Endothelial cell of umbilical vein (primary cell): ENCODE data around the gene MPZL3. TPM values are rescaled to one million over a fixed set of nuclear protein-coding genes. Genes with fewer than 3 reads are reported as not detected.
"Not testable (repeated sequence)": the region's sequence is repeated elsewhere in the genome, so short reads cannot be mapped to it uniquely, and the experiment has no call there.

Source experiments
- BruUV-seq: library from RNA; stranded (reverse); fragments of 400-500 nt; replicated peaks from 2 replicates; lab custom pipeline; 2021; lab: Mats Ljungman, UMichigan
- CTCF ChIA-PET: fragments of 300-600, 350-600 bp; sonication (Branson Sonifier 250); formaldehyde crosslinking; loops from one replicate; lab custom pipeline; 2021; ENCODE audit warnings: antibody characterized with exemption, inconsistent platforms; lab: Charles Lee
- POLR2A ChIA-PET: fragments of 300-600, 350-600 bp; sonication (Branson Sonifier 250); formaldehyde crosslinking; loops from one replicate; lab custom pipeline; 2021; ENCODE audit warnings: antibody characterized with exemption, inconsistent platforms; lab: Charles Lee
- DNase-seq: peaks from one replicate; pipeline ENCODE4 v3.0.0-alpha.2; 2011; ENCODE audit warnings: low read depth, low spot score
- FAIRE-seq: peaks from 2 replicates; lab custom pipeline; 2011; peaks lifted over from hg19 to GRCh38; lab: Jason Lieb, UNC
- H2AFZ ChIP-seq: 2 replicates; pipeline ENCODE4 v1.6.0; 2012; ENCODE audit warnings: low read depth, low read length, control low read depth, inconsistent platforms
- H3K27ac ChIP-seq: 2 replicates; pipeline ENCODE4 v1.5.1; 2011; ENCODE audit warnings: low read depth, mild to moderate bottlenecking, control low read depth, low read length, moderate library complexity; ENCODE audit not compliant: insufficient read depth
- H3K27me3 ChIP-seq, 2 experiments: 2 replicates each; pipeline versions ENCODE4 v1.6.0 to v1.6.1; 2011; ENCODE audit warnings: low read length in 2 of 2, mixed read lengths in 1 of 2; ENCODE audit not compliant: control insufficient read depth in 2 of 2, insufficient read depth in 2 of 2
- H3K36me3 ChIP-seq, 2 experiments: 2 replicates in 1 of 2; 3 replicates in 1 of 2; pipeline ENCODE4 v1.5.1; 2011; ENCODE audit warnings: low read length in 2 of 2, mild to moderate bottlenecking in 1 of 2, moderate library complexity in 1 of 2; ENCODE audit not compliant: control insufficient read depth in 2 of 2, insufficient read depth in 2 of 2; ENCODE audit errors: extremely low read depth in 1 of 2
- H3K4me1 ChIP-seq: 3 replicates; pipeline ENCODE4 v1.5.1; 2011; ENCODE audit warnings: mild to moderate bottlenecking, low read length; ENCODE audit not compliant: control insufficient read depth, insufficient read depth; ENCODE audit errors: extremely low read depth
- H3K4me2 ChIP-seq: 2 replicates; pipeline ENCODE4 v1.6.1; 2011; ENCODE audit warnings: low read length, control low read depth, mixed read lengths; ENCODE audit not compliant: insufficient read depth
- H3K4me3 ChIP-seq, 3 experiments: fragments of 200-600 bp in 1 of 3; sonication (generic), shearing (Covaris generic) in 1 of 3; replicated peaks in 1 of 3; 2 replicates each; pipeline ENCODE4 v1.5.1; 2011 to 2016; ENCODE audit warnings: control low read depth in 3 of 3, low read length in 3 of 3, mild to moderate bottlenecking in 2 of 3, inconsistent platforms in 1 of 3, low read depth in 1 of 3, moderate library complexity in 1 of 3; ENCODE audit not compliant: insufficient read depth in 1 of 3
- H3K79me2 ChIP-seq: 2 replicates; pipeline ENCODE4 v1.6.0; 2012; ENCODE audit warnings: low read length, inconsistent platforms; ENCODE audit not compliant: control insufficient read depth, insufficient read depth
- H3K9ac ChIP-seq: replicated peaks from 2 replicates; pipeline ENCODE3; 2011; ENCODE audit warnings: low read length, control low read depth; ENCODE audit not compliant: insufficient read depth; ENCODE audit errors: extremely low read depth
- H3K9me1 ChIP-seq: replicated peaks from 3 replicates; pipeline ENCODE4 v1.6.0; 2011; ENCODE audit warnings: mild to moderate bottlenecking, low read length; ENCODE audit not compliant: control insufficient read depth, insufficient read depth; ENCODE audit errors: extremely low read depth
- H3K9me3 ChIP-seq: replicated peaks from 2 replicates; pipeline ENCODE4 v1.5.1; 2012; ENCODE audit warnings: low read length, inconsistent platforms; ENCODE audit not compliant: control insufficient read depth, insufficient read depth
- H4K20me1 ChIP-seq: replicated peaks from 2 replicates; pipeline ENCODE3; 2011; ENCODE audit warnings: mild to moderate bottlenecking, low read length; ENCODE audit not compliant: control insufficient read depth, insufficient read depth; ENCODE audit errors: extremely low read depth
- FOS ChIP-seq: IDR thresholded peaks from 2 replicates; pipeline ENCODE4 v1.6.1; 2011; ENCODE audit warnings: mild to moderate bottlenecking, low read length, moderate library complexity, borderline replicate concordance; ENCODE audit not compliant: insufficient read depth
- GATA2 ChIP-seq: IDR thresholded peaks from 2 replicates; pipeline ENCODE4 v1.7.0; 2011; ENCODE audit warnings: low read depth, mild to moderate bottlenecking, moderate library complexity, mixed read lengths, low read length; ENCODE audit not compliant: insufficient read length, insufficient read depth
- JUN ChIP-seq: IDR thresholded peaks from 2 replicates; pipeline ENCODE4 v1.6.1; 2011; ENCODE audit warnings: borderline replicate concordance, low read depth; ENCODE audit not compliant: insufficient read length, insufficient read depth
- MAX ChIP-seq: IDR thresholded peaks from 2 replicates; pipeline ENCODE4 v1.6.1; 2011; ENCODE audit not compliant: insufficient read depth, insufficient read length
- MYC ChIP-seq: IDR thresholded peaks from one replicate; pipeline ENCODE4 v1.6.1; 2011; ENCODE audit warnings: mild to moderate bottlenecking, low read depth, low read length
- POLR2A ChIP-seq: IDR thresholded peaks from 2 replicates; pipeline ENCODE4 v1.6.1; 2012; ENCODE audit warnings: low read depth, mild to moderate bottlenecking, control low read depth, low read length
- POLR2AphosphoS5 ChIP-seq: IDR thresholded peaks from 2 replicates; pipeline ENCODE4 v1.6.1; 2012; ENCODE audit warnings: low read depth, mild to moderate bottlenecking, control low read depth, low read length, moderate library complexity; ENCODE audit not compliant: insufficient read depth
- dilution Hi-C: fragments of 300-500 bp; cut with MboI; formaldehyde crosslinking; loops from one replicate; pipeline ENCODE4 v1.15.0; 2019; ENCODE audit warnings: low sequenced_read_pairs; ENCODE audit not compliant: extremely low pct_ligation_motif_present
- intact Hi-C: fragments of 100-400 bp; cut with micrococcal nuclease; formaldehyde crosslinking; loops from one replicate; pipeline ENCODE4 v1.10.0; 2022
- polyA plus RNA-seq, 4 experiments: library from polyadenylated mRNA; depleted of rRNA in 3 of 4; stranded (reverse) in 3 of 4; unstranded in 1 of 4; fragments of >200 nt; gene quantifications; 2 replicates each; pipeline versions ENCODE4 v1.2.1 to v1.2.3, GENCODE V29; 2011 to 2012; ENCODE audit warnings: missing spikeins in 1 of 4
- total RNA-seq: library from RNA; stranded (reverse); gene quantifications from 2 replicates; pipeline ENCODE4 v1.2.3, GENCODE V29; 2021

MPZL3 gene
- total and polyA plus RNA-seq, 2 donors (not counting 3 experiments of a cell fraction or from before 2014, with no cell fraction given), result 2.5 to 7.1 TPM

GRCh38 chr11:118193910-118194566, 58.1 kb downstream of the MPZL3 start:
- H3K4me2 ChIP-seq, result no peak overlapping the region
- no peak overlapping the region for H3K9ac ChIP-seq
- FAIRE-seq, result no peak
- H3K27me3 ChIP-seq, result peaks cover 0 to 4% of the 10 kb centered on the region in 2 experiments
- H3K9me1 ChIP-seq, result no peaks in the 10 kb centered on the region
- no peaks in the 10 kb centered on the region for H3K79me2 ChIP-seq
- intact Hi-C loops (no loop called here), dilution Hi-C loops (no loop called here)
- no peak overlapping the region for H3K27ac ChIP-seq
- CTCF ChIA-PET, result interaction anchor here (0.8 kb wide), 1 partner anchor 50 kb away, joined by 4 read pairs; no protein-coding TSS in a partner anchor
- BruUV-seq, result no TSS peak
- H3K36me3 ChIP-seq, result no peaks in the 10 kb centered on the region
- no peak overlapping the region for H3K4me3 ChIP-seq
- no peaks in the 10 kb centered on the region for H3K9me3 ChIP-seq
- no peak for DNase-seq
- TF ChIP-seq POLR2A (no peak), POLR2AphosphoS5 (no peak), MAX (no peak), FOS (no peak), JUN (no peak), GATA2 (no peak), MYC (no peak)
- no peak overlapping the region for H2AFZ ChIP-seq
- POLR2A ChIA-PET, result no interaction called here
- no peaks in the 10 kb centered on the region for H4K20me1 ChIP-seq
- H3K4me1 ChIP-seq, result no peaks in the 10 kb centered on the region

- FAIRE-seq, H3K79me2 ChIP-seq, H3K27me3 ChIP-seq, intact Hi-C loops, CTCF ChIA-PET, H4K20me1 ChIP-seq, H3K9me1 ChIP-seq, H3K4me1 ChIP-seq, POLR2A ChIA-PET, H3K4me2 ChIP-seq, H3K9ac ChIP-seq, H3K27ac ChIP-seq, H2AFZ ChIP-seq, dilution Hi-C loops, DNase-seq, H3K4me3 ChIP-seq, H3K36me3 ChIP-seq, BruUV-seq, H3K9me3 ChIP-seq: not testable (repeated sequence)
Measured at GRCh38 chr11:118192817-118193216, 59.3 kb downstream of the MPZL3 start.

GRCh38 chr11:118190942-118191506, 61.1 kb downstream of the MPZL3 start:
- intact Hi-C loops, H3K27ac ChIP-seq, H3K9me1 ChIP-seq, H3K4me2 ChIP-seq, H3K9me3 ChIP-seq, CTCF ChIA-PET, H3K79me2 ChIP-seq, FAIRE-seq, H3K4me1 ChIP-seq, H4K20me1 ChIP-seq, H3K9ac ChIP-seq, H3K4me3 ChIP-seq, DNase-seq, H3K36me3 ChIP-seq, BruUV-seq, H2AFZ ChIP-seq, POLR2A ChIA-PET, dilution Hi-C loops: not testable (repeated sequence)
- H3K27me3 ChIP-seq, result peaks cover 11% of the 10 kb centered on the region in 2 experiments
